COLO829 (cell line): ENCODE measurements around the gene STOM.

Source experiments
- DNase-seq: peaks from one replicate; pipeline ENCODE4 v3.0.0; 2012; ENCODE audit warnings: low spot score

Gene STOM

DNA sequence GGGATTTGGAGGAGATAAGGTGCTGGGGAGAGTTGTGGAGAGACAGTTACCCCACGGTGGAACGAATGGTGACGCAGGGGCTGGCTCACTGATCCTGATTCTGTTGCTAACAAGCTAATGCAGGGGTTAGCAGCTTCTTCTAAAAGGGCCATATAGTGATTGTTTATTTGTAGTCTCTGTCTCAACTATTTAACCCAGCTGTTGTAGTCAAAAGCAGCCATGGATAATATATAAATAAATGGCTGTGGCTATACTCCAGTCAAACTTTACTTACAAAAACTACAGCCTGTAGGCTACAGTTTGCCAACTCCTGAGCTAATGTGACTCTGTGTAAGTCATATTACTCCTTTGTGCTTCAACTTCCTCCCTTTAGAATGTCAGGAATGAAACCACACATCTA, 21.8 kb downstream of the STOM start:
- DNase-seq: no peak

DNA sequence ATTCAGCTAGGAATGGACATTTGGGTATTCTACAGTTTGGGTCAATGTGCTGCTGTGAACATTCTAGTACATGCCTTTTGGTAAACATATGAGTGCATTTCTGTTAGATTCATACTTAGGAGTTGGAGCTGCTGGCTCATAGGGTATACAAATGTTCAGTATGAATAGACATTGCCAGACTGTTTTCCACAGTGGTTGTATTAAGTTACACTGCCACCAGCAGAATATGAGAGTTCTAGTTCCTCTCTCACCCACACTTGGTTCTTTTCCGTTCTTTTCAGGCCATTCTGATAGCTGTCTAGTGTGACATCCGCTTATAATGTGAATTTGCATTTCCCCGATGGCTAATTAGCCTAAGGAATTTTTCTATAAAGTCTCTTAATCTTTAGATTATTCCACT, 25.0 kb downstream of the STOM start:
- no peak for DNase-seq

GRCh38 chr9:121344184-121344583, 25.9 kb downstream of the STOM start:
- no peak for DNase-seq

GRCh38 chr9:121340676-121341392, 29.2 kb downstream of the STOM start:
- no peak for DNase-seq

DNA sequence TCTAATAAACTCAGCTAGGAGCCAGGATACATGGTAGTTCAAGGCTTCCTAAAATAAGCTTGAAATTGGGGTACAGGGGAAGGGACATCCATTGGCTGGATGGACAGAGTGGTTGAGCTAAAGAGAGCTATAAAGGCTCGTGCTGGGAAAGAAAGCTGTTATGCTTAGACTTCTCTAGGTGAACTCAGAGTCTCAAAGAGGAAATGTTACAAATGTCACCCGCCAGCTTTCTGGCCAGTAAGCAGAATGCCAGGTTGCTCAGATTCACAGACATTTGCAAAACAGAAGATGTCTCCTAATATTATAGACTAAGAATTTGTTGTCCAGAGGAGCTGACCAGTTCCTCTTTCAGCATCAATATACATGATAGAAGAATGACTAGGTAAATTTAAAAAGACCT, 30.6 kb downstream of the STOM start:
- DNase-seq: no peak

DNA sequence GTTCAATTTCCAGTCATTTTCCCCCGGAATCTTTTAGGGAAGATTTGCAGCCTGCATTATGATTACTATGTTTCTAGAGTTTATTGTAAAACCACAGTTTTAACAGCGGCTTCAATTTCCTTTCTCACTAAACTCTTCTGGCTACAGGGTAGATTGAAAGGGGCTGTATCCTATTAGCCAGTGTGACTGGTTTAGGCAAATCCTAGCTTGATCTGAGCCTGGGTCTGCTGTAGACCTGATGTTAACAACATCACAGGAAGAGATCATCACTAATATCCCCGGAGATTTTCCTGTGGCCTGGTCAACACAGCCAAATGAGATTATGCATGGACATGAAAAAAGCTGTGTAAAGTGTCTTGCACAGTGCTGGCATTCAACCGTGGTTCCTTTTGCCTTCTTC, 33.4 kb downstream of the STOM start:
- DNase-seq: no peak

DNA sequence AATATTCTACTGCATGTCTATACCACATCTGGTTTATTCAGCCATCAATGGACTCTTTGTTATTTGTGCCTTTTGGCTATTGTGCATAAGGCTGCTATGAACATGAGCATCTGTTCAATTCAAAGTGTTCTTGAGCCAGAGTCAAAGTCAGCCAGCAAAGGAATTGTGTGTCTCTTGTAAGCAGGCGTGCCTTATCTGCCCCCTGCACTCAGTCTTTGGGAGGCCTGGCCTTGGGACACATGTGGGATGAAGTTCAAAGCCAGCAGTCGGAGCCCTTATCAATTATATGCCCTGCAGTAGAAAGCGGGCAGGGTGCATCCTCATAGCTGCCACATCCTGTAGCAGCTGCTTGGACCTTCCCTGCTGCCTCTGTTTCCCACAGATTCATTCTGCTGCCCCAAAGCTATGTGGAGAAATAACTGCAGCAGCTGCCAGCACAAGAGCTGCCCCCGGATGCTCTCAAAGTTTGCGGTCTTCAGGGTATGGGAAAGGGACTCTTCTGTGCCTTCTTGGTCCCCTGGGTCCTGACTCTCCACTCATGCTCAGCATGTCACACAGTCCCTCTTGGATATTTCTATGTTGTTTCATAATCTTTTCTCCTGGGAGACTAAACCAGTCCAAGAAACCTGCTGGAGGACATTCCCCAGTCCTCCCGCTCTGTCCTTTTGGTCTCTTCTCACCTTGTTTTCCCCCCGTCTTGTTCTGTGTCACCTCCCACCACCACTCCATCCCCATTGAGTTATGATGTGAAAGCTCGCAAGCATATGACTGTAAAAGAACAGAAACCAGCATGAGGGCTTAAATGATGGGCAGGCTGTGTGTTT, 35.9 kb downstream of the STOM start:
- peak; percentile 28 for DNase-seq

DNA sequence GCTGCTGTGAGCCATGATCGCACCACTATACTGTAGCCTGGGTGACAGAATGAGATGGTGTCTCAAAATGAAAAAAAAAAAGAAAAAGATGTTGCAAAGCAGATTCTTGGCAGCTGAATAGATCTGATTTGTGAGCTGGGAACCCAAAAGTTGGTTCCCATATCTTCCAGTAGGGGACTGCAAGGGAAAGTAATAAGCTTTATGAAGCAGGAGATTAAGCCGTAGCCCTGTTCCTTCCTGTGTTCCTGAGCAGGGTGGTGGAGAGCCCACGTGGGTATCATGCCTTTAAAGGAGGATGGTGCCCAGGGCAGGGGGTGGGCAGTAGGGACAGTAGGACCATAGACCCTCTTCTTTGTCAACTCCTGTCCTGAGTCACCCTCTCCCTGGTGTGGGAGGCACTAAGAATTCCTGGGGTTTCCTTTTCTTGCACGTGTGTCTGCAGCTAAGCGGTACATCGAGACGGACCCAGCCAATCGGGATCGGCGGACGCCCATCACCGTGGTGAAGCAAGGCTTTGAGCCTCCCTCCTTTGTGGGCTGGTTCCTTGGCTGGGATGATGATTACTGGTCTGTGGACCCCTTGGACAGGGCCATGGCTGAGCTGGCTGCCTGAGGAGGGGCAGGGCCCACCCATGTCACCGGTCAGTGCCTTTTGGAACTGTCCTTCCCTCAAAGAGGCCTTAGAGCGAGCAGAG, 37.9 kb downstream of the STOM start:
- DNase-seq: no peak

- DNase-seq: no peak
These were observed 38.5 kb downstream of the STOM start for GRCh38 chr9:121331549-121331948.

DNA sequence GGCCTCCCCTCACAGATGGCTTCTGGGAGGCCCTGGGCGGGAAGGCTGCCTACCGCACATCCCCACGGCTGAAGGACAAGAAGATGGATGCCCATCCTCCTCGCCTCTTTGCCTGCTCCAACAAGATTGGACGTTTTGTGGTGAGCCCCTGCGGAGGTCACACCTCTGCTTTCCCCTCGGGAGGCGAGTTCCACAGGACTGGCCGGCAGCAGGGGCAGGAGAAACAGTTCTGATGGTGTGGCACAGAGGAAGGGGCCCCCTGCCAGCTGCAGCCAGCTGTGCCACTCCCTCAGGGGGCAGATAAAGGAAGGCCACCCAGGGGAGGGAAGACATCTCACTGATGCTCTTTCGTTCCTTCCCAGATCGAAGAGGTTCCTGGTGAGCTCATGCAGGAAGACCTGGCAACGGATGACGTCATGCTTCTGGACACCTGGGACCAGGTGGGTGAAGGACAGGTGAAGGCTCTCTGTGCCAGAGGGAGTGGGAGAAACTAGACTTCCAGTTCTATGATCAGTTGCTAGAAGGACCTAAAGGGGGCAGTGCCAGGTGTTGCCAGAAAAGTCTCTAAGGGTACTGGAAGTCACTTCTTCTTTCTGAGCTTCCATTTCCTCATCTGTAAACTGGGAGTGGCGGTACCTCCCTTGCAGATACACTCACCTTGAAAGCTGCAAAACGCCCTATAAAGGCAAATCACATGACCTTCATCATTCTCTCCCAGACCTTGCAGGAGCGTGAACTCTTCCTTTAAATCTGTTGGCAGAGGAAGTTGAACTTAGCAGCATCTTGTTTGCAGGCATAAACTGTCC, 41.0 kb downstream of the STOM start:
- no peak for DNase-seq

DNA sequence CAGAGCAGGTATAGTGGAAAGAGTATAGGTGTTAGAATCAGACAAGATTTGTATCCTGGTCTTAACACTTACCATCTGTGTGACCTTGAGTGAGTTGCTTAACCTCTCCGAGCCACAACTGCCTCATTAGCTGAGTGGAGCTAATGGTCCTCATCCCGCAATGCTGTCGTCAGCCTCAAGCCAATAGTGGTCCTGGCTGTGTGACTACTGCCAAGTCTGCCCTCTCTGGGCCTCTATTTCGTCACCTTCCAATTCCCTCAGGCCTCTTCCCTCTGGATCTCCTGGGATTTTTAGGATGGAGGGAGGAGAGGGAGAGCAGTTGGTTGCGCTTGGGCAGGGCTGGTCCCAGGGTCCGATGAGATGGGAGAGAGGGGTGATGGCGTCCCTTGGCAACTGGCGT, 41.6 kb downstream of the STOM start:
- no peak for DNase-seq

GRCh38 chr9:121326901-121327613, 43.0 kb downstream of the STOM start:
- no peak for DNase-seq

DNA sequence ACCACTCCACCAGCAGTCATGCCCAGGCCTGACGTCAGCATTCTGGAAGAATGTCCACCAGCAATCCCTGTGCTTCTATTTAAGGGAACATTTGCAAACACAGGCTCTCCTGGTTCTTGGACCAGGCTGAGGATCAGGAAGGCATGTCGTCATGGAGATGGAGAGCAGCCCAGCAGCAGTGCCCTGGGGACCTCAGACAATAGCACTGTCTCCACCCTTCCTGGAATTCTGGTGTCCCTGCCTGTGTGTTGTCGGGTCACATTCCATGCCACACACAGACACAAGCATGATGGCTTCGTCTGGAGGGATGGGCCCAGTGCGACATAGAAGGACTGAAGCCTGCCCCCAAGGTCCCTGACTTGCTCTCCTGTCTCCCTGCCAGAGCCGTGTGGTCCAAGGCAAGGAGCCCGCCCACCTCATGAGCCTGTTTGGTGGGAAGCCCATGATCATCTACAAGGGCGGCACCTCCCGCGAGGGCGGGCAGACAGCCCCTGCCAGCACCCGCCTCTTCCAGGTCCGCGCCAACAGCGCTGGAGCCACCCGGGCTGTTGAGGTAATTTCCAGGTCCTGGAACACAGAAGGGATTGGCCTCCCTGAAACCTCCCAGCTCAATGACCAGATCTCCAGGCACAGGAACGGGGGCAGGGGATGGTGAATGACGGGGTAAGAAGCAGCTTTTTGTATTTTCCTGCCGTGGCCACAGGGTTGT, 43.8 kb downstream of the STOM start:
- DNase-seq: no peak

GRCh38 chr9:121325387-121325786, 44.7 kb downstream of the STOM start:
- no peak for DNase-seq

- no peak for DNase-seq
These were observed 45.3 kb downstream of the STOM start for GRCh38 chr9:121324755-121325154.

- no peak for DNase-seq
These were observed 45.7 kb downstream of the STOM start for GRCh38 chr9:121324316-121324715.

- DNase-seq: no peak
These were observed 46.5 kb downstream of the STOM start for GRCh38 chr9:121323449-121324151.

GRCh38 chr9:121322737-121323448, 47.2 kb downstream of the STOM start:
- DNase-seq: no peak

DNA sequence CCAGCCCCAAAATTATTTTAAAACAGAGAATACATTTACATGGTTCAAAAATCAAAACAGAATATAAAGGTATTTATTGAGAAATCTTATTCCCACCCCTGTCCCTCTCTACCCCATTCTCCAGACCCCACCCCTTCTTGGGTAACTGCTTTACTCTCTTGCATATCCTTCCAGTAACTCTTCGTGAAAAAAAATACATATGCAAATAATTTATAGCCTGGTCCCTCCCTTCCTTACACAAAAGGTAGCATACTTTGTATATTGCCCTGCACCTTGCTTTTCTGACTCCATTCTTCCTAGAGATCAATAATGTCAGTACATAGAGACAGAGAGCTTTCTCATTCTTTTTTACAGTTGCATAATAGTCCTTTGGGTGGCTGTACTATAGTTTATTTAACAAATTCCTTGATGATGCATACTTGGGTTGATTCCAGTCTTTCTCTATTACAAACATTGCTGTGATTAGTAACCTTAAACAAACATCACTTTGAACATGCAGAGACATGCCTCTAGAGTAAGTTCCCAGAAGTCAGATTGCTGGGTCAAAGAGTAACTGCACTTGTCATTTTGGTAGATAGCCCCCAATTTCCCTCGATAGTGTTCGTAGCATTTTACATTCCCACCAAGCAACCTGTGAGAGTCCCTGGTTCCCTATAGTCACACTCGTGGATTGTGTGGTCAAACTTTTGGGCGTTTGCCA, 47.9 kb downstream of the STOM start:
- peak; percentile 58 for DNase-seq
